K562 (cell line): ENCODE results near the gene PRODH. TPM values are rescaled to one million over a fixed set of nuclear protein-coding genes. Genes with fewer than 3 reads are reported as not detected.

ENCODE experiments used
- ATAC-seq: fragments of 200-7000 bp; cut with Tn5 transposase; 3 replicates; pipeline ENCODE4 v1.9.1; 2020; ENCODE audit warnings: moderate library complexity
- BruUV-seq: library from RNA; stranded (reverse); fragments of 400-500 nt; replicated peaks from 2 replicates; lab custom pipeline; 2021; lab: Mats Ljungman, UMichigan
- CTCF ChIA-PET: fragments of 300-600 bp; formaldehyde crosslinking; extraction: SDS; loops from one replicate; lab custom pipeline; 2021; ENCODE audit warnings: low intra/inter-chr PET ratio; lab: Yijun Ruan, JAX
- POLR2A ChIA-PET: fragments of 300-600, 350-650 bp; sonication (Branson Sonifier 250); formaldehyde crosslinking; extraction: SDS; loops from one replicate; lab custom pipeline; 2021; ENCODE audit warnings: antibody characterized with exemption, inconsistent platforms; lab: Yijun Ruan, JAX
- DNase-seq, 4 experiments: peaks; one replicate each; pipeline versions ENCODE4 v3.0.0 to v3.0.0-alpha.2; 2011 to 2018; ENCODE audit warnings: low spot score in 3 of 4, mixed read lengths in 3 of 4; ENCODE audit errors: extremely low read depth in 1 of 4
- FAIRE-seq: peaks from 2 replicates; lab custom pipeline; 2011; peaks lifted over from hg19 to GRCh38; lab: Jason Lieb, UNC
- H2AFZ ChIP-seq: 2 replicates; pipeline ENCODE4 v1.6.0; 2011; ENCODE audit warnings: low read depth, low read length, control low read depth, inconsistent platforms
- H3K27ac ChIP-seq: fragments of 200-600 bp; 3 replicates; pipeline ENCODE4 v1.8.0; 2011; ENCODE audit warnings: low read depth, mild to moderate bottlenecking, control low read depth, inconsistent platforms, low read length, moderate library complexity, mixed read lengths; ENCODE audit errors: extremely low read depth
- H3K27me3 ChIP-seq, 2 experiments: fragments of 300-600 bp in 1 of 2; 2 replicates in 1 of 2; 3 replicates in 1 of 2; pipeline versions ENCODE4 v1.6.0 to v1.8.0; 2011; ENCODE audit warnings: inconsistent platforms in 2 of 2, low read length in 2 of 2, mild to moderate bottlenecking in 1 of 2, mixed read lengths in 1 of 2, moderate library complexity in 1 of 2; ENCODE audit not compliant: control insufficient read depth in 2 of 2, insufficient read depth in 2 of 2
- H3K36me3 ChIP-seq: fragments of 300-600 bp; 3 replicates; pipeline ENCODE4 v1.8.0; 2011; ENCODE audit warnings: mild to moderate bottlenecking, low read length, inconsistent platforms; ENCODE audit not compliant: control insufficient read depth, insufficient read depth
- H3K4me1 ChIP-seq, 2 experiments: fragments of 200-600 bp in 1 of 2; replicated peaks in 1 of 2; 2 replicates in 1 of 2; 3 replicates in 1 of 2; pipeline versions ENCODE4 v1.5.1 to v1.8.0; 2011; ENCODE audit warnings: inconsistent platforms in 2 of 2, low read length in 2 of 2, mild to moderate bottlenecking in 1 of 2, mixed read lengths in 1 of 2, moderate library complexity in 1 of 2; ENCODE audit not compliant: control insufficient read depth in 2 of 2, insufficient read depth in 2 of 2
- H3K4me2 ChIP-seq: 2 replicates; pipeline ENCODE4 v1.6.1; 2011; ENCODE audit warnings: low read length, control low read depth, inconsistent platforms, mixed read lengths; ENCODE audit not compliant: insufficient read depth
- H3K4me3 ChIP-seq: fragments of 200-600 bp; sonication (generic), shearing (Covaris generic); 2 replicates; pipeline ENCODE4 v1.5.1; 2016; ENCODE audit warnings: control low read depth, inconsistent platforms
- H3K79me2 ChIP-seq: fragments of 200-600 bp; 3 replicates; pipeline ENCODE4 v1.8.0; 2011; ENCODE audit warnings: low read length, inconsistent platforms; ENCODE audit not compliant: control insufficient read depth, insufficient read depth
- H3K9ac ChIP-seq, 2 experiments: 2 replicates each; pipeline versions ENCODE4 v1.6.0 to v1.6.1; 2011; ENCODE audit warnings: low read depth in 2 of 2, low read length in 2 of 2, control low read depth in 1 of 2, inconsistent platforms in 1 of 2, mild to moderate bottlenecking in 1 of 2, mixed read lengths in 1 of 2; ENCODE audit not compliant: insufficient read depth in 1 of 2
- H3K9me1 ChIP-seq: one replicate; pipeline ENCODE4 v1.6.0; 2011; ENCODE audit warnings: inconsistent platforms, mild to moderate bottlenecking, low read length, moderate library complexity; ENCODE audit not compliant: control insufficient read depth, insufficient read depth
- H3K9me3 ChIP-seq: replicated peaks from 2 replicates; pipeline ENCODE4 v1.5.1; 2011; ENCODE audit warnings: low read depth, low read length, inconsistent platforms; ENCODE audit not compliant: control insufficient read depth, insufficient read depth
- H4K20me1 ChIP-seq: replicated peaks from 2 replicates; pipeline ENCODE4 v1.6.1; 2011; ENCODE audit warnings: low read length, inconsistent platforms, mixed read lengths; ENCODE audit not compliant: control insufficient read depth, insufficient read depth
- ARNT ChIP-seq, 2 experiments: fragments of 450-650 bp; IDR thresholded peaks; 2 replicates each; pipeline ENCODE4 v1.6.1; 2016; ENCODE audit warnings: mild to moderate bottlenecking in 1 of 2
- BACH1 ChIP-seq: fragments of 200-800 bp; sonication (Bioruptor generic); IDR thresholded peaks from 2 replicates; pipeline ENCODE4 v1.6.1; 2016; ENCODE audit warnings: missing genetic modification characterization, missing compliant biosample characterization
- MCM7 ChIP-seq, 2 experiments: fragments of 450-650 bp; IDR thresholded peaks; 2 replicates each; pipeline ENCODE4 v1.6.1; 2016 to 2018
- MECOM ChIP-seq: fragments of 250-450 bp; sonication (Bioruptor Pico); IDR thresholded peaks from 2 replicates; pipeline ENCODE4 v1.8.0; 2022; ENCODE audit warnings: inconsistent platforms
- MTF1 ChIP-seq: fragments of 250-450 bp; sonication (Bioruptor Pico); IDR thresholded peaks from 2 replicates; pipeline ENCODE4 v1.9.0; 2021; ENCODE audit warnings: moderate library complexity, mild to moderate bottlenecking, inconsistent platforms, borderline replicate concordance
- RBFOX2 ChIP-seq: fragments of 200-400 bp; formaldehyde crosslinking; IDR thresholded peaks from 2 replicates; pipeline ENCODE4 v1.6.1; 2017; ENCODE audit warnings: low read depth, mild to moderate bottlenecking, low read length, moderate library complexity
- SMAD2 ChIP-seq: fragments of 150-350 bp; IDR thresholded peaks from 2 replicates; pipeline ENCODE4 v1.6.1; 2014; ENCODE audit warnings: low read depth, mild to moderate bottlenecking, low read length
- TBL1XR1 ChIP-seq, 2 experiments: IDR thresholded peaks; 2 replicates each; pipeline ENCODE4 v1.6.1; 2012; ENCODE audit warnings: improper control_type of control experiment in 2 of 2, low read length in 2 of 2, mild to moderate bottlenecking in 1 of 2
- WHSC1 ChIP-seq: IDR thresholded peaks from one replicate; pipeline ENCODE4 v1.6.1; 2012; ENCODE audit warnings: low read length, control low read depth, inconsistent platforms
- ZNF212 ChIP-seq: fragments of 450-650 bp; formaldehyde crosslinking; IDR thresholded peaks from 2 replicates; pipeline ENCODE4 v1.4.0; 2020; ENCODE audit warnings: mild to moderate bottlenecking
- ZNF324 ChIP-seq: fragments of 250-450 bp; sonication (Bioruptor Pico); IDR thresholded peaks from 2 replicates; pipeline ENCODE4 v1.4.0; 2020; ENCODE audit warnings: mild to moderate bottlenecking
- ZNF583 ChIP-seq: fragments of 250-450 bp; sonication (Bioruptor Pico); IDR thresholded peaks from 2 replicates; pipeline ENCODE4 v1.4.0; 2020
- ZZZ3 ChIP-seq: fragments of 450-650 bp; IDR thresholded peaks from 2 replicates; pipeline ENCODE4 v1.6.1; 2016; ENCODE audit warnings: antibody characterized with exemption, mild to moderate bottlenecking, moderate library complexity
- WGBS: fragments of 100-300 bp; shearing (Covaris generic); methylation state at CpG from one replicate; pipeline ENCODE4 v1.1.6; 2016; ENCODE audit warnings: low coverage, mixed read lengths; ENCODE audit not compliant: insufficient coverage; ENCODE audit errors: missing lambda C conversion rate; 5-methylcytosine and 5-hydroxymethylcytosine counted together
- in situ Hi-C: fragments of 300-500 bp; cut with MboI; formaldehyde crosslinking; loops from 4 replicates; pipeline ENCODE4 v1.15.0; 2018; ENCODE audit warnings: inconsistent platforms, mixed read lengths
- intact Hi-C: fragments of 100-400 bp; cut with micrococcal nuclease; formaldehyde crosslinking; loops from 2 replicates; pipeline ENCODE4 v1.14.2; 2022
- polyA plus RNA-seq, 8 experiments: library from polyadenylated mRNA; depleted of rRNA in 4 of 8; stranded (reverse) in 5 of 8; unstranded in 3 of 8; fragments of >200 nt; fragmentation: Nextera tagmentation in 2 of 8; fragmentation: Illumina TruSeq in 1 of 8; extraction: Ambion mirVana in 2 of 8; extraction: Trizol in 1 of 8; gene quantifications; 2 replicates each; pipeline versions ENCODE4 v1.2.1 to v1.2.3, GENCODE V29; 2011 to 2014; ENCODE audit warnings: inconsistent platforms in 1 of 8, missing spikeins in 1 of 8
- total RNA-seq, 7 experiments: library from RNA; depleted of rRNA in 6 of 7; stranded (reverse); fragments of >200 nt in 6 of 7; fragmentation: Illumina TruSeq in 2 of 7; extraction: Trizol in 2 of 7; gene quantifications; 2 replicates each; pipeline versions ENCODE4 v1.2.1 to v1.2.3, GENCODE V29; 2011 to 2021; ENCODE audit warnings: low replicate concordance in 1 of 7
- TF ChIP-seq, protein P1 (sequence below), 2 experiments: fragments of 450-650 bp; conservative IDR thresholded peaks; 2 replicates each; pipeline ENCODE4 v1.6.1; 2017; ENCODE audit warnings: mild to moderate bottlenecking in 2 of 2, moderate library complexity in 2 of 2

The PRODH gene
- total and polyA plus RNA-seq, 9 of the 15 experiments (the other 6 are each of a cell fraction or from before 2014, with no cell fraction given) = 0.07 to 0.11 TPM; not detected in 7

DNA sequence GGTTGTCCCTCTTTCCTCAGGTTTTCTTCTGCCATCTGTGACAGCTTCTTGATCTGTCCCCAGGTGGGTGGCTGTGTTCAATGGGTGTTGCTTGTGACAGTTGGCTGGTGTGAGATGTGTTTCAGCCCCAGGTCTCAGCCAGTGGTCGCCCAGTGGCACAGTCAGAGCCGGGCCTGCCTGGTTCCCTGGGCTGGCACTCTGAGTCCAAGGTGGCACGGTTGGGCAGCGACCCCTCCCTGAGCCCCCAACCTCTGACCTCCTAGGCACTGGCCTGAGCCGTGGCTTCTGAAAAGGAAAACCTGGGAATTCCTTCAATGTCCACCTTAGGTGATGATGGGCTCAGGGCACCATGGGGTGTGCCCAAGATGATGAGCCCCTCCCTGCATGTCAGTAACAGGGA, 14.0 kb upstream of the PRODH start:
- Histone ChIP-seq H3K27ac (no peak overlapping the region), H3K9ac (no peak overlapping the region), H3K4me2 (no peak overlapping the region), H3K27me3 (peaks cover 23 to 31% of the 10 kb centered on the region in 2 experiments; a peak in 4 of 5 replicates), H3K4me3 (no peak overlapping the region), H3K36me3 (no peaks in the 10 kb centered on the region), H3K79me2 (no peaks in the 10 kb centered on the region), H4K20me1 (peaks cover 9% of the 10 kb centered on the region; the same call in 1 of the 2 replicates), H3K9me1 (peaks cover 3% of the 10 kb centered on the region), H3K9me3 (no peaks in the 10 kb centered on the region), H2AFZ (no peak overlapping the region), H3K4me1 (peaks cover 0 to 3% of the 10 kb centered on the region in 2 experiments; a peak in 1 of 5 replicates)
- ChIA-PET CTCF (no interaction called here), POLR2A (interaction anchor here (0.6 to 1.0 kb wide), 2 partner anchors 41 to 42 kb away, joined by 3 read pairs; no protein-coding TSS in a partner anchor)
- BruUV-seq = no TSS peak
- in situ Hi-C loops = loop anchor here (5.0 kb wide), 1 partner anchor 1337 kb away; no protein-coding TSS in a partner anchor
- FAIRE-seq = no peak
- TF ChIP-seq WHSC1 (no peak), ZZZ3 (no peak), RBFOX2 (no peak), TBL1XR1 (IDR thresholded peaks at IDR 0.05; ENCODE audit: low read length in 2 of 2) (no peak), ZNF212 (CRISPR knock-in tag) (no peak), ARNT (IDR thresholded peaks at IDR 0.05) (no peak), ZNF583 (no peak), MTF1 (CRISPR knock-in tag) (no peak), SMAD2 (no peak), BACH1 (tag) (no peak), MECOM (no peak), ZNF324 (CRISPR knock-in tag) (no peak), MCM7 (IDR thresholded peaks at IDR 0.05) (no peak)
- TF ChIP-seq, protein P1, sequence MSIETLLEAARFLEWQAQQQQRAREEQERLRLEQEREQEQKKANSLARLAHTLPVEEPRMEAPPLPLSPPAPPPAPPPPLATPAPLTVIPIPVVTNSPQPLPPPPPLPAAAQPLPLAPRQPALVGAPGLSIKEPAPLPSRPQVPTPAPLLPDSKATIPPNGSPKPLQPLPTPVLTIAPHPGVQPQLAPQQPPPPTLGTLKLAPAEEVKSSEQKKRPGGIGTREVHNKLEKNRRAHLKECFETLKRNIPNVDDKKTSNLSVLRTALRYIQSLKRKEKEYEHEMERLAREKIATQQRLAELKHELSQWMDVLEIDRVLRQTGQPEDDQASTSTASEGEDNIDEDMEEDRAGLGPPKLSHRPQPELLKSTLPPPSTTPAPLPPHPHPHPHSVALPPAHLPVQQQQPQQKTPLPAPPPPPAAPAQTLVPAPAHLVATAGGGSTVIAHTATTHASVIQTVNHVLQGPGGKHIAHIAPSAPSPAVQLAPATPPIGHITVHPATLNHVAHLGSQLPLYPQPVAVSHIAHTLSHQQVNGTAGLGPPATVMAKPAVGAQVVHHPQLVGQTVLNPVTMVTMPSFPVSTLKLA (conservative IDR thresholded peaks at IDR 0.05) = no peak
- DNase-seq = no peak
- ATAC-seq = no peak
- intact Hi-C loops = no loop called here
- 0% methylated on average over 5 of the region's 5 CpGs for WGBS
